GM18520 (cell line): ENCODE results near the gene VWA8.
"Not testable (repeated sequence)": the region's sequence is repeated elsewhere in the genome, so short reads cannot be mapped to it uniquely, and the experiment has no call there.

Experiments
- ATAC-seq: cut with Tn5 transposase; IDR thresholded peaks from one replicate; pipeline ENCODE4 v1.9.1; 2021; ENCODE audit not compliant: unreplicated experiment

Gene VWA8

DNA sequence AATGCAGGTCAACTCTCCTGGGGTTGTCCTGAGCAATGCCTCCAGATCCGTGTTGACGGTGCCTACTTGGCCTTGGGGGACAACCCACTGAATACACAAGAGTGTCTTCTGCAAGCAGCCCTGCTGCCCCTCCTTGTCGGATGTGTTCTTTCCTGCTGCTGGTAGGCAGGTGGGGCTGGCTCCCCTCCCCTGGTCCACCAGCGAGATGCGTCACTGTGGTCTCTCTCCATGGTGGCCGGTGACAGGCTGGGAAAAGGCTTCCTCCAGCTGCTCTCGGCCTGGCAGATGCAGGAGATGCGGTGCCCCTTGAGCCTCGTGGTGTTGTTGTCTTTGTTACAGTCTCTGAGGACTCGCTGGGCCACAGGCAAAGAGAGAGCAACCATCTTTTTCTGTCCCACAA is 418.6 kb downstream of the VWA8 start:
- no peak for ATAC-seq

- no peak for ATAC-seq
These were observed 419.6 kb downstream of the VWA8 start for GRCh38 chr13:41541142-41541938.

DNA sequence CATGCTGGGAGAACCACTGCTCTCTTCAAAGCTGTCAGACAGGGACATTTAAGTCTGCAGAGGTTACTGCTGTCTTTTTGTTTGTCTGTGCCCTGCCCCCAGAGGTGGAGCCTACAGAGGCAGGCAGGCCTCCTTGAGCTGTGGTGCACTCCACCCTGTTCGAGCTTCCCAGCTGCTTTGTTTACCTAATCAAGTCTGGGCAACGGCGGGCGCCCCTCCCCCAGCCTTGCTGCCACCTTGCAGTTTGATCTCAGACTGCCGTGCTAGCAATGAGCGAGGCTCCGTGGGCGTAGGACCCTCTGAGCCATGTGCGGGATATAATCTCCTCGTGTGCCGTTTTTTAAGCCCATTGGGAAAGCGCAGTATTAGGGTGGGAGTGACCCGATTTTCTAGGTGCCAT is 420.7 kb downstream of the VWA8 start:
- not testable (repeated sequence) for ATAC-seq

- ATAC-seq, result no peak
These were observed 427.4 kb downstream of the VWA8 start for GRCh38 chr13:41533266-41534052.

DNA sequence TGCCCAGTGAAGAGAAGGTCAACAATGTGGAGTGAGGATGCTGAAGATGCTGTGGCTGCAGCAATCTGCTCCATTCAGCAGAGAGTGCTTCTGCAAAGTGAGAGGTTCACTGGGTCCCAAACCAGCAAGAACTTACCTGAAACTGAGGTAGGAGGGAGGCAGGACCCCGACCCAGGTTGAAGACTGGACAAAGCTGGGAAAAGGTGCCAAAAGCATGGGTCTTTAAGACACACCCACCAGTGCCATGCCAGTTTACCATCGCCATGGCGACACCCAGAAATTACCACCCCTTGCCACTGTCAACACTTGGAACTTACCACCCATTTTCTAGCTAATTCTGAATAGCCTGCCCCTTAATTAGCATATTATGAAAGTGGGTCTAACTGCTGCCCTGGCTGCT is 432.9 kb downstream of the VWA8 start:
- ATAC-seq, result no peak

GRCh38 chr13:41520660-41521630 is 440.0 kb downstream of the VWA8 start:
- ATAC-seq, result no peak

- no peak for ATAC-seq
These were observed 440.8 kb downstream of the VWA8 start for GRCh38 chr13:41520016-41520659.
